BE2C (cell line): ENCODE measurements around the gene THEMIS.
"Not testable (repeated sequence)": the region's sequence is repeated elsewhere in the genome, so short reads cannot be mapped to it uniquely, and the experiment has no call there.

Experiments
- DNase-seq: peaks from one replicate; pipeline ENCODE4 v3.0.0-alpha.2; 2020
- H3K27me3 ChIP-seq: fragments of 250-450 bp; sonication (Bioruptor Pico); 2 replicates; pipeline ENCODE4 v1.5.1; 2020; ENCODE audit warnings: mild to moderate bottlenecking
- H3K36me3 ChIP-seq: fragments of 250-450 bp; sonication (Bioruptor Pico); 2 replicates; pipeline ENCODE4 v1.5.1; 2020; ENCODE audit warnings: mild to moderate bottlenecking
- H3K4me1 ChIP-seq: fragments of 250-450 bp; sonication (Bioruptor Pico); 2 replicates; pipeline ENCODE4 v1.5.1; 2020
- H3K4me3 ChIP-seq: 2 replicates; pipeline ENCODE4 v1.5.1; 2011; ENCODE audit warnings: low read depth, low read length
- H3K9me3 ChIP-seq: fragments of 250-450 bp; sonication (Bioruptor Pico); 2 replicates; pipeline ENCODE4 v1.5.1; 2020
- CTCF ChIP-seq: IDR thresholded peaks from 2 replicates; pipeline ENCODE4 v1.5.1; 2012; ENCODE audit warnings: mild to moderate bottlenecking, low read depth, low read length

Gene THEMIS

GRCh38 chr6:127790571-127790970 lies 110.3 kb downstream of the THEMIS start:
- no peaks in the 10 kb centered on the region; the same call in none of the 2 replicates for H3K27me3 ChIP-seq
- H3K9me3 ChIP-seq: no peaks in the 10 kb centered on the region
- DNase-seq: no peak
- H3K4me1 ChIP-seq: no peaks in the 10 kb centered on the region
- H3K4me3 ChIP-seq: no peak overlapping the region
- H3K36me3 ChIP-seq: no peaks in the 10 kb centered on the region
- no peak for TF ChIP-seq CTCF

- no peak for TF ChIP-seq CTCF
Measured at GRCh38 chr6:127786109-127786508, 114.7 kb downstream of the THEMIS start.

GRCh38 chr6:127784468-127784867 lies 116.4 kb downstream of the THEMIS start:
- H3K4me3 ChIP-seq: no peak overlapping the region
- no peak for DNase-seq
- no peak for TF ChIP-seq CTCF
- no peaks in the 10 kb centered on the region for H3K4me1 ChIP-seq
- no peaks in the 10 kb centered on the region for H3K27me3 ChIP-seq
- H3K36me3 ChIP-seq: no peaks in the 10 kb centered on the region
- H3K9me3 ChIP-seq: no peaks in the 10 kb centered on the region

More at GRCh38 chr6:127786109-127786508, 114.7 kb downstream of the THEMIS start:
- Histone ChIP-seq H3K9me3 (no peaks in the 10 kb centered on the region), H3K4me1 (no peaks in the 10 kb centered on the region), H3K27me3 (no peaks in the 10 kb centered on the region; the same call in 1 of the 2 replicates), H3K4me3 (no peak overlapping the region), H3K36me3 (no peaks in the 10 kb centered on the region)
- DNase-seq: no peak

GRCh38 chr6:127781636-127782272 lies 119.1 kb downstream of the THEMIS start:
- H3K36me3 ChIP-seq, H3K4me3 ChIP-seq, DNase-seq: not testable (repeated sequence)

GRCh38 chr6:127776320-127776719 lies 124.5 kb downstream of the THEMIS start:
- TF ChIP-seq CTCF: no peak
- H3K4me3 ChIP-seq: no peak overlapping the region
- H3K27me3 ChIP-seq: no peaks in the 10 kb centered on the region
- no peak for DNase-seq
- H3K9me3 ChIP-seq: no peaks in the 10 kb centered on the region
- no peaks in the 10 kb centered on the region for H3K36me3 ChIP-seq
- no peaks in the 10 kb centered on the region for H3K4me1 ChIP-seq

More at GRCh38 chr6:127781636-127782272, 119.1 kb downstream of the THEMIS start:
- not testable (repeated sequence) for H3K9me3 ChIP-seq, H3K27me3 ChIP-seq, H3K4me1 ChIP-seq

GRCh38 chr6:127775371-127775770 lies 125.5 kb downstream of the THEMIS start:
- no peaks in the 10 kb centered on the region for H3K4me1 ChIP-seq

More at GRCh38 chr6:127775371-127775770, 125.5 kb downstream of the THEMIS start:
- no peaks in the 10 kb centered on the region for H3K27me3 ChIP-seq
- no peak for TF ChIP-seq CTCF
- H3K4me3 ChIP-seq: no peak overlapping the region
- no peaks in the 10 kb centered on the region for H3K36me3 ChIP-seq
- no peaks in the 10 kb centered on the region for H3K9me3 ChIP-seq
- DNase-seq: no peak
